Globus pallidus (tissue), 1 donor: Measurements from ENCODE around the gene ZBED5.
A peak's percentile ranks its signal among the peaks of the same experiment; 100 is the strongest.
"Not testable (repeated sequence)": the region's sequence is repeated elsewhere in the genome, so short reads cannot be mapped to it uniquely, and the experiment has no call there.

Experiments used
- DNase-seq: peaks from one replicate; pipeline ENCODE4 v3.0.0-alpha.2; 2015; ENCODE audit warnings: low spot score

Gene ZBED5

GRCh38 chr11:10857709-10858438 is at the start of gene ZBED5:
TSS of gene ZBED5 (minus strand) at chr11:10858053. CDS start at chr11:10854945, 3,108 bp downstream.
- DNase-seq: peak; percentile 99

- DNase-seq: no peak
Observed at GRCh38 chr11:10906521-10906920, 48.7 kb upstream of the ZBED5 start.

- DNase-seq: no peak
Observed at GRCh38 chr11:10902301-10903063, 44.6 kb upstream of the ZBED5 start.

- DNase-seq: no peak
Observed at GRCh38 chr11:10900681-10901415, 43.0 kb upstream of the ZBED5 start.

- DNase-seq: no peak
Observed at GRCh38 chr11:10899121-10899830, 41.4 kb upstream of the ZBED5 start.

- no peak for DNase-seq
Observed at GRCh38 chr11:10898763-10899025, 40.8 kb upstream of the ZBED5 start.

GRCh38 chr11:10898003-10898762 is 40.3 kb upstream of the ZBED5 start:
- no peak for DNase-seq

- DNase-seq: no peak
Observed at GRCh38 chr11:10897150-10897549, 39.3 kb upstream of the ZBED5 start.

- DNase-seq: no peak
Observed at GRCh38 chr11:10896493-10896892, 38.6 kb upstream of the ZBED5 start.

- DNase-seq: no peak
Observed at GRCh38 chr11:10895285-10895684, 37.4 kb upstream of the ZBED5 start.

- no peak for DNase-seq
Observed at GRCh38 chr11:10894666-10895065, 36.8 kb upstream of the ZBED5 start.

- no peak for DNase-seq
Observed at GRCh38 chr11:10893714-10894151, 35.9 kb upstream of the ZBED5 start.

- no peak for DNase-seq
Observed at GRCh38 chr11:10892250-10892649, 34.4 kb upstream of the ZBED5 start.

- no peak for DNase-seq
Observed at GRCh38 chr11:10891151-10891720, 33.4 kb upstream of the ZBED5 start.

GRCh38 chr11:10890083-10890482 is 32.2 kb upstream of the ZBED5 start:
- DNase-seq: not testable (repeated sequence)

GRCh38 chr11:10887307-10887706 is 29.5 kb upstream of the ZBED5 start:
- DNase-seq: no peak

- no peak for DNase-seq
Observed at GRCh38 chr11:10886652-10887250, 28.9 kb upstream of the ZBED5 start.

GRCh38 chr11:10885703-10886363 is 28.0 kb upstream of the ZBED5 start:
- DNase-seq: no peak

GRCh38 chr11:10884292-10884691 is 26.4 kb upstream of the ZBED5 start:
- DNase-seq: not testable (repeated sequence)

GRCh38 chr11:10881892-10882291 is 24.0 kb upstream of the ZBED5 start:
- no peak for DNase-seq
